HepG2 (cell line): ENCODE results near the gene ARAP1. TPM values are rescaled to one million over a fixed set of nuclear protein-coding genes. Genes with fewer than 3 reads are reported as not detected.
A peak's percentile ranks its signal among the peaks of the same experiment; 100 is the strongest.

Experiments used
- ATAC-seq: fragments of 200-7000 bp; cut with Tn5 transposase; 3 replicates; pipeline ENCODE4 v1.9.1; 2020; ENCODE audit warnings: mild to moderate bottlenecking, moderate library complexity
- BruUV-seq: library from RNA; stranded (reverse); fragments of 400-500 nt; replicated peaks from 2 replicates; lab custom pipeline; 2021; lab: Mats Ljungman, UMichigan
- CTCF ChIA-PET: fragments of 300-600 bp; formaldehyde crosslinking; extraction: SDS; loops from one replicate; lab custom pipeline; 2021; ENCODE audit warnings: low total read pairs, inconsistent platforms, low intra/inter-chr PET ratio; lab: Yijun Ruan, JAX
- POLR2A ChIA-PET: fragments of 350-600 bp; sonication (Branson Sonifier 250); formaldehyde crosslinking; loops from one replicate; lab custom pipeline; 2020; ENCODE audit warnings: antibody characterized with exemption, inconsistent platforms; lab: Yijun Ruan, JAX
- DNase-seq: peaks from one replicate; pipeline ENCODE4 v3.0.0-alpha.2; 2015; ENCODE audit warnings: low spot score
- FAIRE-seq: peaks from 3 replicates; lab custom pipeline; 2011; peaks lifted over from hg19 to GRCh38; lab: Jason Lieb, UNC
- H2AFZ ChIP-seq: one replicate; pipeline ENCODE4 v1.6.1; 2011; ENCODE audit warnings: low read length, inconsistent platforms
- H3K27ac ChIP-seq: fragments of 300-600 bp; 3 replicates; pipeline ENCODE4 v1.8.0; 2011; ENCODE audit warnings: mixed run types, mild to moderate bottlenecking, mixed read lengths, low read length, inconsistent platforms; ENCODE audit not compliant: insufficient read depth; ENCODE audit errors: extremely low read length
- H3K27me3 ChIP-seq, 2 experiments: fragments of 200-600 bp in 1 of 2; 2 replicates in 1 of 2; 3 replicates in 1 of 2; pipeline versions ENCODE4 v1.6.0 to v1.8.0; 2011; ENCODE audit warnings: low read length in 2 of 2, mild to moderate bottlenecking in 2 of 2, moderate library complexity in 2 of 2, inconsistent platforms in 1 of 2; ENCODE audit not compliant: insufficient read depth in 2 of 2, control insufficient read depth in 1 of 2
- H3K36me3 ChIP-seq, 2 experiments: fragments of 200-600 bp in 1 of 2; replicated peaks in 1 of 2; 2 replicates in 1 of 2; 3 replicates in 1 of 2; pipeline versions ENCODE4 v1.5.1 to v1.8.0; 2011; ENCODE audit warnings: low read length in 2 of 2, inconsistent platforms in 1 of 2; ENCODE audit not compliant: insufficient read depth in 2 of 2, control insufficient read depth in 1 of 2
- H3K4me1 ChIP-seq: 2 replicates; pipeline ENCODE4 v1.5.1; 2012; ENCODE audit warnings: low read length, inconsistent platforms; ENCODE audit not compliant: insufficient read depth
- H3K4me2 ChIP-seq: 2 replicates; pipeline ENCODE4 v1.6.0; 2011; ENCODE audit warnings: low read depth, low read length, inconsistent platforms
- H3K4me3 ChIP-seq, 3 experiments: fragments of 200-600 bp in 1 of 3; sonication (generic), shearing (Covaris generic) in 1 of 3; replicated peaks in 1 of 3; 2 replicates each; pipeline ENCODE4 v1.5.1; 2011 to 2016; ENCODE audit warnings: low read length in 3 of 3, inconsistent platforms in 2 of 3, low read depth in 2 of 3, mild to moderate bottlenecking in 2 of 3, control low read depth in 1 of 3, mixed read lengths in 1 of 3; ENCODE audit not compliant: insufficient read depth in 1 of 3
- H3K79me2 ChIP-seq: one replicate; pipeline ENCODE4 v1.6.1; 2011; ENCODE audit warnings: low read length, inconsistent platforms; ENCODE audit not compliant: insufficient read depth
- H3K9ac ChIP-seq: 2 replicates; pipeline ENCODE4 v1.6.0; 2011; ENCODE audit warnings: mild to moderate bottlenecking, low read depth, low read length, inconsistent platforms; ENCODE audit not compliant: insufficient read depth
- H3K9me3 ChIP-seq: 2 replicates; pipeline ENCODE4 v1.5.1; 2012; ENCODE audit warnings: mild to moderate bottlenecking, low read length
- H4K20me1 ChIP-seq: 2 replicates; pipeline ENCODE4 v1.6.0; 2011; ENCODE audit warnings: inconsistent platforms, mild to moderate bottlenecking, low read length, moderate library complexity; ENCODE audit not compliant: insufficient read depth
- AGO2 ChIP-seq: fragments of 200-400 bp; formaldehyde crosslinking; optimal IDR thresholded peaks from 2 replicates; pipeline ENCODE3; 2017; ENCODE audit warnings: mild to moderate bottlenecking, low read depth, low read length, moderate library complexity
- BATF2 ChIP-seq: sonication (generic); formaldehyde crosslinking; IDR thresholded peaks from 2 replicates; pipeline ENCODE4 v1.8.0; 2022; ENCODE audit warnings: mild to moderate bottlenecking, missing genetic modification reagents, moderate library complexity
- BHLHE40 ChIP-seq: IDR thresholded peaks from 2 replicates; pipeline ENCODE4 v1.6.1; 2011; ENCODE audit warnings: low read length, improper control_type of control experiment
- BRD4 ChIP-seq: sonication (generic); formaldehyde crosslinking; IDR thresholded peaks from 2 replicates; pipeline ENCODE4 v1.4.0; 2020; ENCODE audit warnings: missing genetic modification reagents
- CREB3 ChIP-seq: sonication (generic); formaldehyde crosslinking; IDR thresholded peaks from 2 replicates; pipeline ENCODE4 v1.5.0; 2020; ENCODE audit warnings: missing genetic modification reagents
- DMTF1 ChIP-seq: sonication (generic); formaldehyde crosslinking; IDR thresholded peaks from 2 replicates; pipeline ENCODE4 v1.4.0; 2020; ENCODE audit warnings: mild to moderate bottlenecking, missing genetic modification reagents
- GTF3A ChIP-seq: sonication (generic); formaldehyde crosslinking; conservative IDR thresholded peaks from 2 replicates; pipeline ENCODE4 v1.4.0; 2020; ENCODE audit warnings: mild to moderate bottlenecking, missing genetic modification reagents
- MATR3 ChIP-seq: sonication (generic); formaldehyde crosslinking; IDR thresholded peaks from 2 replicates; pipeline ENCODE4 v1.4.0; 2020; ENCODE audit warnings: missing genetic modification reagents
- MBD4 ChIP-seq: IDR thresholded peaks from 2 replicates; pipeline ENCODE4 v1.6.1; 2012; ENCODE audit warnings: low read length, inconsistent platforms, borderline replicate concordance
- NFIB ChIP-seq: sonication (generic); formaldehyde crosslinking; IDR thresholded peaks from 2 replicates; pipeline ENCODE4 v1.9.0; 2021; ENCODE audit warnings: missing genetic modification reagents, mild to moderate bottlenecking, borderline replicate concordance
- PHF8 ChIP-seq: sonication (generic); formaldehyde crosslinking; IDR thresholded peaks from 2 replicates; pipeline ENCODE4 v1.5.0; 2020; ENCODE audit warnings: missing genetic modification reagents
- YEATS4 ChIP-seq: sonication (generic); formaldehyde crosslinking; IDR thresholded peaks from 2 replicates; pipeline ENCODE4 v1.4.0; 2020; ENCODE audit warnings: missing genetic modification reagents, borderline replicate concordance
- ZFP82 ChIP-seq: sonication (generic); formaldehyde crosslinking; IDR thresholded peaks from 2 replicates; pipeline ENCODE4 v1.5.1; 2020; ENCODE audit warnings: mild to moderate bottlenecking, missing genetic modification reagents, borderline replicate concordance
- ZNF10 ChIP-seq: sonication (generic); formaldehyde crosslinking; IDR thresholded peaks from 2 replicates; pipeline ENCODE4 v1.4.0; 2020; ENCODE audit warnings: mild to moderate bottlenecking, low read depth, missing genetic modification reagents, borderline replicate concordance
- ZNF451 ChIP-seq: sonication (generic); formaldehyde crosslinking; IDR thresholded peaks from 2 replicates; pipeline ENCODE4 v1.5.0; 2020; ENCODE audit warnings: mild to moderate bottlenecking, missing genetic modification reagents
- ZNF839 ChIP-seq: sonication (generic); formaldehyde crosslinking; IDR thresholded peaks from 2 replicates; pipeline ENCODE4 v1.4.0; 2020; ENCODE audit warnings: missing genetic modification reagents, mild to moderate bottlenecking, borderline replicate concordance
- WGBS: methylation state at CpG from one replicate; pipeline ENCODE4 v1.1.6; 2017; ENCODE audit warnings: low lambda C conversion rate; 5-methylcytosine and 5-hydroxymethylcytosine counted together
- in situ Hi-C: cut with HindIII; loops from 2 replicates; pipeline ENCODE4 v1.10.0; 2017; ENCODE audit warnings: low pct_unique_long_range_greater_than_20kb; ENCODE audit not compliant: extremely low pct_ligation_motif_present
- intact Hi-C: fragments of 100-400 bp; cut with micrococcal nuclease; formaldehyde crosslinking; loops from one replicate; pipeline ENCODE4 v1.10.0; 2022; ENCODE audit not compliant: unreplicated experiment
- polyA plus RNA-seq, 8 experiments: library from polyadenylated mRNA; depleted of rRNA in 3 of 8; stranded (reverse) in 7 of 8; unstranded in 1 of 8; fragments of >200 nt; fragmentation: Illumina TruSeq in 4 of 8; extraction: Trizol in 4 of 8; gene quantifications; 2 replicates each; pipeline versions ENCODE4 v1.2.1 to v1.2.3, GENCODE V29; 2011 to 2016; ENCODE audit warnings: low read depth in 4 of 8, missing spikeins in 1 of 8, mixed read lengths in 1 of 8; ENCODE audit not compliant: insufficient read depth in 1 of 8
- total RNA-seq, 5 experiments: library from RNA; depleted of rRNA; stranded (reverse); fragments of >200 nt; fragmentation: Illumina TruSeq; extraction: Trizol; gene quantifications; 2 replicates each; pipeline ENCODE4 v1.2.3, GENCODE V29; 2016; ENCODE audit warnings: low read depth in 1 of 5
- TF ChIP-seq, protein P1 (sequence below): sonication (generic); formaldehyde crosslinking; IDR thresholded peaks from 2 replicates; pipeline ENCODE4 v1.4.0; 2020; ENCODE audit warnings: mild to moderate bottlenecking, missing genetic modification reagents, borderline replicate concordance

The ARAP1 gene
- total and polyA plus RNA-seq, 2 of the 13 experiments (the other 11 are each of a cell fraction or from before 2014, with no cell fraction given) = 43.2 to 55.5 TPM

GRCh38 chr11:72684236-72684912 is 67.8 kb downstream of the ARAP1 start (continued):
- TF ChIP-seq PHF8 (CRISPR knock-in tag) (0 out of 2 replicates have a peak, but pooled peaks have one; percentile 18), ZNF839 (CRISPR knock-in tag) (no peak), ZNF10 (CRISPR knock-in tag) (no peak), CREB3 (CRISPR knock-in tag) (no peak), NFIB (CRISPR knock-in tag) (no peak), ZFP82 (CRISPR knock-in tag) (no peak), YEATS4 (no peak)
- TF ChIP-seq, protein P1, sequence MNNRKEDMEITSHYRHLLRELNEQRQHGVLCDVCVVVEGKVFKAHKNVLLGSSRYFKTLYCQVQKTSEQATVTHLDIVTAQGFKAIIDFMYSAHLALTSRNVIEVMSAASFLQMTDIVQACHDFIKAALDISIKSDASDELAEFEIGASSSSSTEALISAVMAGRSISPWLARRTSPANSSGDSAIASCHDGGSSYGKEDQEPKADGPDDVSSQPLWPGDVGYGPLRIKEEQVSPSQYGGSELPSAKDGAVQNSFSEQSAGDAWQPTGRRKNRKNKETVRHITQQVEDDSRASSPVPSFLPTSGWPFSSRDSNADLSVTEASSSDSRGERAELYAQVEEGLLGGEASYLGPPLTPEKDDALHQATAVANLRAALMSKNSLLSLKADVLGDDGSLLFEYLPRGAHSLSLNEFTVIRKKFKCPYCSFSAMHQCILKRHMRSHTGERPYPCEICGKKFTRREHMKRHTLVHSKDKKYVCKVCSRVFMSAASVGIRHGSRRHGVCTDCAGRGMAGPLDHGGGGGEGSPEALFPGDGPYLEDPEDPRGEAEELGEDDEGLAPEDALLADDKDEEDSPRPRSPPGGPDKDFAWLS (CRISPR knock-in tag) = no peak

DNA sequence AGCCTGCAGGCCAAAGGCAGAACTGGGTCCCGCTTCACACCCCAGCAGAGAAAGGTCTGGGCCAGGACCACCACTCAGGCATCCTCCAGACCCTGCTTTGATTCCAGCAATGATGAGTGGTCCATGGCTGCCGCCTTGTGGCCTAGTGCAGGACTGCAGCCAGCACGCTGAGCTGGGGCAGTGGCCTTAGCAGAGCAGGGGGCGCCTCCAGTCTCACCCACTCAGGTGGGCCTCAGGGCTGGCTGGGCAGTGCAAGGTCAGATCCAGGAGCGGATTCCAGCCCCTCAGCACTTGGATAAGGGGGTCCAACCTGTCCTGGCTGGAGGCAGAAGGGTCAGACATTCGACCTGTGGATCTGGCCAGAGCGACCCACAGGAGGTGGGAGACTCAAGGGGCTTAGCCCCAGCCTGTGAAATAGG is 68.4 kb downstream of the ARAP1 start:
- ATAC-seq = peak; percentile 81
- no peak overlapping the region for H3K4me2 ChIP-seq
- CTCF ChIA-PET = interaction anchor here (0.6 to 1.3 kb wide), 4 partner anchors 85 to 165 kb away, joined by 3 to 6 read pairs (median 3); no protein-coding TSS in a partner anchor
- H3K27ac ChIP-seq = no peak overlapping the region
- no peaks in the 10 kb centered on the region for H3K79me2 ChIP-seq
- H2AFZ ChIP-seq = no peak overlapping the region
- peaks cover 10 to 29% of the 10 kb centered on the region in 2 experiments; a peak in 4 of 5 replicates for H3K36me3 ChIP-seq
- H3K9me3 ChIP-seq = no peaks in the 10 kb centered on the region
- BruUV-seq = no TSS peak
- POLR2A ChIA-PET = no interaction called here
- no peaks in the 10 kb centered on the region for H3K4me1 ChIP-seq
- 50% methylated on average over 1 of the region's 7 CpGs for WGBS
- in situ Hi-C loops = no loop called here
- no peak overlapping the region for H3K9ac ChIP-seq
- DNase-seq = peak; percentile 33
- FAIRE-seq = peak; percentile 23
- no peak overlapping the region for H3K4me3 ChIP-seq
- intact Hi-C loops = loop anchor here (1.0 kb wide), 1 partner anchor 98 kb away; no protein-coding TSS in a partner anchor
- H3K27me3 ChIP-seq = no peaks in the 10 kb centered on the region
- peaks cover 22% of the 10 kb centered on the region; the same call in 1 of the 2 replicates for H4K20me1 ChIP-seq
- no peak for TF ChIP-seq GTF3A (CRISPR knock-in tag)
- 0 out of 2 replicates have a peak, but pooled peaks have one; percentile 4 for TF ChIP-seq BHLHE40
- TF ChIP-seq DMTF1 = no peak
- no peak for TF ChIP-seq BATF2
- TF ChIP-seq AGO2 = peak; percentile 81
- 0 out of 2 replicates have a peak, but pooled peaks have one; percentile 10 for TF ChIP-seq BRD4 (CRISPR knock-in tag)
- no peak for TF ChIP-seq MATR3 (CRISPR knock-in tag)
- TF ChIP-seq ZNF451 (CRISPR knock-in tag) = no peak
- TF ChIP-seq MBD4 = no peak
